GM12873 (cell line): ENCODE results near the gene TSPAN32.

Source experiments
- CTCF ChIP-seq: IDR thresholded peaks from 2 replicates; pipeline ENCODE4 v1.5.1; 2012; ENCODE audit warnings: low read depth, mild to moderate bottlenecking, moderate library complexity, low read length, control low read depth; ENCODE audit not compliant: insufficient read depth; ENCODE audit errors: missing control alignments

Gene TSPAN32

GRCh38 chr11:2317354-2318050, 15.7 kb downstream of the TSPAN32 start:
- no peak for TF ChIP-seq CTCF

- no peak for TF ChIP-seq CTCF
Measured at GRCh38 chr11:2318123-2318522, 16.3 kb downstream of the TSPAN32 start.

- no peak for TF ChIP-seq CTCF
Measured at GRCh38 chr11:2318707-2319106, 16.9 kb downstream of the TSPAN32 start.

- no peak for TF ChIP-seq CTCF
Measured at GRCh38 chr11:2319791-2320472, 18.1 kb downstream of the TSPAN32 start.

GRCh38 chr11:2320568-2321310, 18.9 kb downstream of the TSPAN32 start:
- no peak for TF ChIP-seq CTCF

GRCh38 chr11:2321311-2321683, 19.5 kb downstream of the TSPAN32 start:
- TF ChIP-seq CTCF: no peak

GRCh38 chr11:2325123-2325522, 23.3 kb downstream of the TSPAN32 start:
- TF ChIP-seq CTCF: no peak
